ENCODE measurements around the gene EMC9.

- TF ChIP-seq POLR2AphosphoS5 (IDR thresholded peaks at IDR 0.05; ENCODE audit: borderline replicate concordance, low read depth, low read length) (no peak), EZH2 (IDR thresholded peaks at IDR 0.05) (no peak), FOXP2 (optimal IDR thresholded peaks at IDR 0.05; ENCODE audit: control extremely low read depth, extremely low read length, insufficient read depth) (no peak)
Observed at GRCh38 chr14:24096545-24097181, 44.7 kb downstream of the EMC9 start.
